ENCODE measurements around the gene CFAP46.

CFAP46 gene

DNA sequence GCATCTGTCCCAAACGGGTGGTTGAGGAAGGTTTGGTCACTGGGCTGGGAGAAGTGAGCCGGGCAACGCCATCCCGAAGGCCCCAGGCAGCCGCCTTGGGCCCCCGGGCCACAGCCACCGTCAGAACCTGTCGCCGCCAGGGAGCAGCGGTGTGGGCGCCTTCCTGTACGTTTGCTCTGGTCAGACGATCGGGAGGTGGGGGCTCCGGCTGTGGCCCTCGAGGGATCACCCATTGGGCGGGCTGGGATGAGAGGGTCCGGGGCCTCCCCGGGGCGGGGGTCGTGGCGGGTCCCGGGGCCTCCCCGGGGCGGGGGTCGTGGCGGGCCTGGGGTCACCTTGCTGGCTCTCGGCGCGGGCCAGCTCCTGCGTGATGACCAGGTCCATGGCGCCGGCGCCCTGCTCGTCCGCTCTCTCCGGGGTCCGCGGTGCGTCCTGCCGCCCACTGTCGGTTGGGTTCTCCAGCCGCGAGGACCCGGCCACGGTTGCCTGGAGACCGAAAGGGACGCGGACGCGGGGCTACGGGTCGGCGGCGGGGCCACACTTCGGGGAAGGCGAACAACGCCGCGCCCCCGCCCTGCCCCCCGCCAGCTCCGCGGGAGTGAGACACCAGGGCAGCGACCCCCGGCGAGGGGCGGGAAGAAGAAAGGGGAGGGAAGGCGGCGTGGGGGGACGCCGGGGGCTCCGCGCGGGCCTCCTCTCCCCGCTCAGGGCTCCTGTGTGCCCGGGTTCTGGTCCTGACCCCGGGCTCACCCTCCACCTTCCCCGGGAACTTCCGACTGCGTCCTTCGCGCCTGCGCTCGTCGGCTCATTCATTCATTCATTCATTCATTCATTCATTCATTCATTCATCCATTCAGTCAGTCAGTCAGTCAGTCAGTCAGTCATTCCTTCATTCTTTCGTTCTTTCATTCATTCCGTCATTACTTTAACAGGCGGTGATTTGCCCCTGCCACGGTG, at the start of gene CFAP46:
Gene CFAP46, minus strand, starts transcription at position 470 of the 957 bp plus-strand sequence. Its CDS starts 86 bp downstream, at position 384.
- Mint-ChIP-seq H3K4me3 (peak within 1 kb of the TSS; percentile 68), H3K9me3 (no peaks in the 10 kb centered on the region), H3K36me3 (ENCODE audit: low read depth) (no peaks in the 10 kb centered on the region), H3K27me3 (peaks cover 77% of the 10 kb centered on the region), H3K4me1 (ENCODE audit: low read depth) (peaks cover 10% of the 10 kb centered on the region), H3K27ac (no peak within 1 kb of the TSS)
- DNase-seq, result peak; percentile 54

DNA sequence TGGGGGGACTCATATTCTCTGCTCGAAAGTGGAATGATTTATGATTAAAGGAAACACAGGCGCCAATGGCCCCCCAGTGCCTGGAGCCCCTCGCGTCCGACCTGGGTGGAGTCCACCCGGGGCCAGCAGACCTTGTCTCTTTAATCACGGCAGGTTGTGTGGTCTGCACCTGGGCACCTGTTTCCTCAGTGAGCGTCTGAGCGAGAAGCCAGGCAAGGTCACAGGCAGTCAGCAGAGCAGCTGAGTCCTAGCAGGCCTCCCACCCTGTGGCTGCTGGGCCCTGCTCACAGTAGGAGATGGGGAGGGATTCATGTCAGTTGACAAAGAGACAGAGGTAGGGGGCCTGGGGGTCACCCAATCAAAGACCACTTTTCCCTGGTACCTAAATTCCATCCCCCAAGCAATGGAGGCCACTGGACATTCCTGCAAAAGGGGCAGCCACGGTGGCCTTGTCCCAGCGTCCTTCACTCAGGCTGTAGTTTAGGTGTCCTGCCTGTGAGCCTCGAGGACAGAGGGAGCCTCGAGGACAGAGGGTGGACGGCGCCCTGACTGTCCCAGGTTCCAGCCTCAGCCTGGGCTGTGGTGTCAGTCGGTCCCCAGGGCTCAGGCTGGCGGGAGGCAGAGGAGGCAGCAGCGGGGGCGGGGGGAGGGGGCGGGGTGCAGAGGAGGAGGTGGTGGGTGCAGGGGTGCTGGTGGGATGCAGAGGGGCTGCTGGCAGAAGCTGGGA, 49.5 kb upstream of the CFAP46 start:
- Mint-ChIP-seq H3K36me3 (ENCODE audit: low read depth) (no peaks in the 10 kb centered on the region), H3K4me3 (no peak overlapping the region), H3K27me3 (no peaks in the 10 kb centered on the region), H3K9me3 (no peaks in the 10 kb centered on the region), H3K27ac (no peak overlapping the region), H3K4me1 (ENCODE audit: low read depth) (no peaks in the 10 kb centered on the region)
- no peak for DNase-seq

DNA sequence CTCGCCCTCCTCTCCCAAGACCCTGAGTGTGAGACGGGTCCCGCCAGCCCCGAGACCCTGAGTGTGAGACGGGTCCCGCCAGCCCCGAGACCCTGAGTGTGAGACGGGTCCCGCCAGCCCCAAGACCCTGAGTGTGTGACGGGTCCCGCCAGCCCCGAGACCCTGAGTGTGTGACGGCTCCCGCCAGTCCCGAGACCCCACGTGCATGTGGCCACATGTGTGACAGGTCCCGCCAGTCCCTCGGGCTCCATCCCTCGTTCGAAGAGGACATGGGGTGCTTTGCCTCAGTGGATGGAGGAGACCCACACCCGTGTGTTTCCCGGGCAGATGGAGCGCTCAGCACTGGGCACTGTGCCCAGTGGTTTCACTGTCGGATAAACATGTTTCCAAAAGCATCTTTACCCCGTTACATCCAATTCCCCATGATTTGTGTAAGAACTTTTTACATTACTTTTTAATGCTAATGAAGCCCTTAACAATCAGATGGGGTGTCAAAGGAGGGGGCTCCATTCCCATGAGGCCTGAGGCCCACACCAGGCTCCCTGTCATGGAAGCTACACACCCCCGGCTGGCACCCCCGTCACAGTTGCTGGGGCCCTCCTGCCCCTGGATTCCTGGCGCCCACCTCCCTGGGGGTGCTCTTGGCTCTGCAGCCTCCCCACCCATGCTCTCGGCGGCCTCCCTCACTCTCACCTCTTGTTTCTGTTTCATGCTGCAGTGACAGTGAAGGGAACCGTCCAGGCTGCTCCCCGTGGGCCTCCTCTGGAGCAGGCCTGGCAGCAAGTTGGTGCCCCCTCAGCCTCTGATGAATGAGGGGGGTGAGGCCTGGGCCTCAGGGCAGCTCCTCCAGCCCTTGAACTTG, 48.5 kb upstream of the CFAP46 start:
- Mint-ChIP-seq H3K27ac (no peak overlapping the region), H3K4me3 (no peak overlapping the region), H3K27me3 (no peaks in the 10 kb centered on the region), H3K9me3 (no peaks in the 10 kb centered on the region), H3K4me1 (ENCODE audit: low read depth) (no peaks in the 10 kb centered on the region), H3K36me3 (ENCODE audit: low read depth) (no peaks in the 10 kb centered on the region)
- no peak for DNase-seq

DNA sequence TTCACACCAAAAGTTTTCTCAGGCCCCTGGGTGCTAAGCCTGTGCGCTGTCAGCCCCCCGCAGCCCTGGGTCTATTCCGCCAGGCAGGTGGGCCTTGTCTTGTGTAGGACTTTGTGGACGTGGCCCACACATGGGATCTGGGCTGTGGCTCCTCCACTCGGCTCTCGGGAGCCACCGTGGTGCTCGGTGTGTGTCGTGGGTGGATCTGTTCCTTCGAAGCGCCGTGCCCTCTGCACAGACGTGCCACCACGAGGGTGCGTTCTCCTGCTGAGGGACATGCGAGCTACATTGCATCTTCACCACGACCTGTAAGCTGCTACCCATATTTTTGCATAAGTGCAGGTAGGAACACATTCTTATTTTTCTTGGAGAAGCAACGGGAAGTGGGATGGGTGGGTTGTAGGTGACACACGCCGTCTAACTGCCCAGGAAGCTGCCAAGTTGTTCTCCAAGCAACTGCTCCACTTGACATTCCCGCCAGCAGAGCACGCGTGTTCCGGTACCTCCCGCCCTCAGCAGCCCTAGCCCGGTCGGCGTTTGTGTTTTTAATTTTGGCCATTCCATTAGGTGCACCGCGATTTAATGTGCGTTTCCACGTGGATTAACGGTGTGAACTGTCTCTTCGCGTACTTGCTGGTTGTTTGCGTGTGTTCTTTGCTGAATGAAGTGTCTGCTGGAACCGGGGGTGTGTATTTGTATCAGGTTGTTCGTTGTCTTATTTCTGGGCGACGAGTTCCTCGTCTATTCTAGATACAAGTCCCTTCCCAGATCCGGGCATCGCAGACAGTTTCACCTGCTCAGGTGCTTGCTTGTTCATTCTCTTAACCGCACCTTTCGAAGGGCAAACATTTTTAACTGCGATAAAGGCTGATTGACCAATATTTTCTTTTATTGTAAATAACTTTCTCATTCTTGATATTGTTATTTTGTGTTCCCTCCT, 47.4 kb upstream of the CFAP46 start:
- Mint-ChIP-seq H3K4me3 (no peak overlapping the region), H3K9me3 (no peaks in the 10 kb centered on the region), H3K36me3 (ENCODE audit: low read depth) (no peaks in the 10 kb centered on the region), H3K4me1 (ENCODE audit: low read depth) (no peaks in the 10 kb centered on the region), H3K27ac (no peak overlapping the region), H3K27me3 (no peaks in the 10 kb centered on the region)
- DNase-seq, result no peak

DNA sequence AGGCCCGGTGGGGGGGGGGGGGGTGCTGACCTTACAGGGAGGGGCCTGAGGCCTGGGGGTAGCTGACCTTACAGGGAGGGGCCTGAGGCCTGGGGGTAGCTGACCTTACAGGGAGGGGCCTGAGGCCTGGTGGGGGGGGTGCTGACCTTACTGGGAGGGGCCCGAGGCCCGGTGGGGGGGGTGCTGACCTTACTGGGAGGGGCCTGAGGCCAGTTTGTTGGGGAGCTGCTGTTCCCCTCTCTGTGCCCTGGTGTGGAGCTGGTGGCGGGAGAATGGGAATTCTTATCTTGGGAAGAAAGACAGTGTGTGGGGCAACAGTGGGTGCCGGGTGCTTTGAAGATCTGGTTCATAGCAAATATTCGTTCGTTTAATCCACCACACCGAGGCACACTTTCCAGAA, 46.6 kb upstream of the CFAP46 start:
- Mint-ChIP-seq H3K27ac (no peak overlapping the region), H3K4me3 (no peak overlapping the region), H3K9me3 (no peaks in the 10 kb centered on the region), H3K27me3 (peaks cover 3% of the 10 kb centered on the region), H3K36me3 (ENCODE audit: low read depth) (no peaks in the 10 kb centered on the region), H3K4me1 (ENCODE audit: low read depth) (no peaks in the 10 kb centered on the region)
- no peak for DNase-seq

DNA sequence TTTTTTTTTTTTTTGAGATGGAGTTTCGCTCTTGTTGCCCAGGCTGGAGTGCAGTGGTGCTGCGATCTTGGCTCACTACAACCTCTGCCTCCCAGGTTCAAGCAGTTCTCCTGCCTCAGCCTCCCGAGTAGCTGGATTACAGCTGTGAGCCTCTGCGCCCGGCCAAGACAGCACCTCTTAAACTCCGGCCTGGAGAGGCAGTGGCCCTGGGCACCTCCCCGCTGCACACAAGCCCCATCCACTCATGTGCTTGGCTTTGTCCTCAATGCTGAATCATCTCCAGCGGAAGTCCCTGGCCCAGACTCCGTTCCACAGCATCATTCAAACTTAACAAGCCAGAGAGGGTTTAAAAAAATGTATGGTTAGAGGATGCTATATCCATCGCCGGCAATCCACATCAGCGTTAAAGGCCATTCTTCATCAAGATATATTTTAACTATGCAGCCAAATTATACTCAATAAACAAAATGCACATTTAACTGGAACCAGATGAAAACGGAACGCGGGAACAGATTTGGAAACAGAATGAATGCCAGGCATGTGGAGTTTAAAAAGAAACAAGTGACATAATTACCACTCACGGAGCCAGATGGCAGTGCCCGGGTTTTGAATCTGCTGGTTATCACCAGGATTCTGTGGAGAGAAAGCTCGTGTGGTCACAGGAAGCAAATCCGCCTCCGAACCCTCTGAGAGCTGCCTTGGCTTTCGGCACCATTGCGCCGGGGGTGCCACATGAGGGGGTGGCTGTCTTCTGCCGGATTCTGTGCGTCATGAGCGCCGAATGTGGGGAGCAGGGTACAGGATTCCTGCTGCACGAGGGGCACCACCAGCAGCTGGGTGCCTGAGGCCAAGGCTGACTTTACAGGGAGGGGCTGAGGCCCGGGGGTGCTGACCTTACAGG, 45.6 kb upstream of the CFAP46 start:
- no peak for DNase-seq
- no peaks in the 10 kb centered on the region for H3K4me1 Mint-ChIP-seq (ENCODE audit: low read depth)
- H3K4me3 Mint-ChIP-seq, result no peak overlapping the region
- H3K27me3 Mint-ChIP-seq, result peaks cover 3% of the 10 kb centered on the region
- H3K9me3 Mint-ChIP-seq, result no peaks in the 10 kb centered on the region
- H3K36me3 Mint-ChIP-seq (ENCODE audit: low read depth), result no peaks in the 10 kb centered on the region
- H3K27ac Mint-ChIP-seq, result no peak overlapping the region

DNA sequence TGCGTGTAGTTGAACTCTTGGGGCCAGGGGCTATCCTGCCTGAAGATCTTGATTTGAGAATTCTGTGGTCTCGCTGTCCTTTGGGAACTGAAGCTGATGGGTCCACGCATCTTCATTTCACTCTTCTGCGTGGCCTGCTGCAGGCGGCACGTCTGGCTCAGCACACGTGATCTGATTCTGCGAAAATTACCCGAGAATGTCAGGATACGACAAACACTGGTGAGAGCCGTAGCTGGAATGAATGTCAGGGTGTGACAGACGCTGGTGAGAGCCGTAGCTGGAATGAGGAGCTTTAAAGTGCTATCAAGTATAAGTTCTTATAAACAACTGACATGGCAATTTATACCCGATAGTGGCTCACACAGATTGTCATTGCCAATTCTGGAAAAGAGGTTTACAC, 44.6 kb upstream of the CFAP46 start:
- Mint-ChIP-seq H3K27ac (no peak overlapping the region), H3K4me1 (ENCODE audit: low read depth) (no peaks in the 10 kb centered on the region), H3K9me3 (no peaks in the 10 kb centered on the region), H3K27me3 (peaks cover 3% of the 10 kb centered on the region), H3K36me3 (ENCODE audit: low read depth) (no peaks in the 10 kb centered on the region), H3K4me3 (no peak overlapping the region)
- no peak for DNase-seq

DNA sequence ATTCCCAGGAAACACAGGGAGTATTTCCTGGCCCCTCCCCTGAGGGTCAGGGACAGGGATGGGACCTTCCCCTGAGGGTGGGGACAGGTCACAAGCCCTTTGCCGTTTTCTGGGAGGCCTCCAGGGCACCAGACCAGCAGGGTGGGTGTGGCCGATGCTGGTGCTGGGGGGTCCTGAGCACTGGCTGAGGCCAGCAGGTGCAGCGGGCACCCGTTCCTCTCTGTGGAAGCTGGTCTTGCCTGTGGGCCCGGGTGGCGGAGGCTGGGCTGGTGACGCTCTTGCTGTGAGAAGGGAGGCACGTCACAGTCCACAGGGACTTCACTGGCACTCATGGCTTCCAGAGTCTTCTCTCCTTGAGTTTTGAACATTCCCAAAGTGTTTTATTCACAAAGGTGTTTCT, 44.2 kb upstream of the CFAP46 start:
- Mint-ChIP-seq H3K4me1 (ENCODE audit: low read depth) (no peaks in the 10 kb centered on the region), H3K4me3 (no peak overlapping the region), H3K9me3 (no peaks in the 10 kb centered on the region), H3K27me3 (peaks cover 3% of the 10 kb centered on the region), H3K36me3 (ENCODE audit: low read depth) (no peaks in the 10 kb centered on the region), H3K27ac (no peak overlapping the region)
- no peak for DNase-seq

DNA sequence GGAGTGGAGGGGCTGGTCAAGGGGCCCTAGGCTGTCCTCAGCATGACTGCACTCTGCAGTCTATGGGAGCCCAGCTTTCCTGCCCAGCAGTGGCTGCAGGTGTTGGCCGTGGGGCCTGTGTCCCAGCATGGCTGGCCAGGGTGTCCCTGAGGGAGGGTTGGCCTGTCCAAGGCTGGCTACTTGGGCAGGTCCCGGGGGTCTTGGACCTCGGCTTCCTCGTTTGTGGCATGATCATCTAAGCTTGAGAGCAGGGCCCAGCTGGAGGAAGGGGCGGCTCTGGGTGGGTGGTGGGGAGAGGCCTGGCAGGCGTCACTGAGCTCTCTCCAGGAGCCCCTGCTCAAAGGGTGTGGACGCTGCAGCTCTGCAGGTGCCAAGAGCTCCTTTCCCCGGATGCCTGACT, 43.7 kb upstream of the CFAP46 start:
- H3K9me3 Mint-ChIP-seq, result no peaks in the 10 kb centered on the region
- no peak for DNase-seq
- no peaks in the 10 kb centered on the region for H3K4me1 Mint-ChIP-seq (ENCODE audit: low read depth)
- H3K27ac Mint-ChIP-seq, result no peak overlapping the region
- H3K27me3 Mint-ChIP-seq, result peaks cover 3% of the 10 kb centered on the region
- no peak overlapping the region for H3K4me3 Mint-ChIP-seq
- no peaks in the 10 kb centered on the region for H3K36me3 Mint-ChIP-seq (ENCODE audit: low read depth)

DNA sequence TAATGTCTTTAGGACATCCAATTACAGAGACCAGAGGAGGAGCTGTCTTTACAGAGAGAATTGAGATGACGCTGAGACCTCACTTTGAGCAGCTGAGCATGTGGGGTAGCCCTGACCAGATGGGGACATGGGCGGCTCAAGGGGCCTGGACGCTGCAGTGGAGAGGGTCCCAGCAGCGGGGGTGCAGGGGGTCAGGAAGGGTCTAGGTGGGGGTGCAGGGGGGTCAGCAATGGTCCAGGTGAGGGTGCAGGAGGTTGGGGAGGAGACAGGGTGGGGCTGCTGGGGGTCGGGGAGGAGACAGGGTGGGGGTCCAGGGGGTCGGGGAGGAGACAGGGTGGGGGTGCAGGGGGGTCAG, 43.2 kb upstream of the CFAP46 start:
- H3K9me3 Mint-ChIP-seq, result no peaks in the 10 kb centered on the region
- no peak overlapping the region for H3K27ac Mint-ChIP-seq
- DNase-seq, result no peak
- H3K27me3 Mint-ChIP-seq, result peaks cover 3% of the 10 kb centered on the region
- H3K4me3 Mint-ChIP-seq, result no peak overlapping the region
- no peaks in the 10 kb centered on the region for H3K36me3 Mint-ChIP-seq (ENCODE audit: low read depth)
- no peaks in the 10 kb centered on the region for H3K4me1 Mint-ChIP-seq (ENCODE audit: low read depth)

DNA sequence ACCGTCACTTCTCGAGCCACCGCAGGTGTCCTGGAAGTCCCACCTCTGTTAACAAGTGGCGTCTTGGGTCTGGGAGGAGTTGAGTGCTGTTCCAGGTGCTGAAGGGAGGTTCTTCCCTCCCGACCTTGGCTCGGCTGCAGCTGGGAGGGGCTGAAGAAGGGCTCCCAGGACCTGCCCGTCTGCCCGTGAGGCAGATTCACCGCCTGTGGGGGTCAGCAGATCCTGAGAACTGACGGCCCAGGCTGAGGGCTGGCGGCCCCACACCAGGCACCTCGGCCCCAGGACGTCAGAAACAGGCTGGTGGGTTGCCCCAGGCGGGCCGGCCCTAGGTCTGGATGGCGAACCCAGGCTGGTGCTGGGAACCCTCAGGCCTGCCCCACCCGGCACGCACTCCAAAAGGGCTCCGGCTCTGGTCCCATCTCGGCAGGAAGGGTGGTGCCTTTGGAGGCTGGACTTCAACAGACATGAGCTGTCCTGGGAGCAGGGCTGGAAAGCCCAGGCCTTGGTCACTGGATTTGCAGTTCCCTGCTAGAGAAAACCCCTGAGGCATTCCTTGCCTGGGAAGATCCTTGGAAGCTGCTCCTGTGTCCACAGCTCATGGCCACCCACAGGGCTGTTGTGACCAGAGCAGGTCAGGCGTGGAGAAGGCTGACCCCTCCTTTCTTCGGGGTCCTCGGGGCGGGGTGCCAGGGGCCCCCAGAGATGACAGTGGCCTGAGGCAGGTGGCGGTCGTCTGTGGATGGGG, 42.6 kb upstream of the CFAP46 start:
- Mint-ChIP-seq H3K27me3 (peaks cover 3% of the 10 kb centered on the region), H3K4me3 (no peak overlapping the region), H3K9me3 (no peaks in the 10 kb centered on the region), H3K27ac (no peak overlapping the region), H3K4me1 (ENCODE audit: low read depth) (no peaks in the 10 kb centered on the region), H3K36me3 (ENCODE audit: low read depth) (no peaks in the 10 kb centered on the region)
- DNase-seq, result no peak

DNA sequence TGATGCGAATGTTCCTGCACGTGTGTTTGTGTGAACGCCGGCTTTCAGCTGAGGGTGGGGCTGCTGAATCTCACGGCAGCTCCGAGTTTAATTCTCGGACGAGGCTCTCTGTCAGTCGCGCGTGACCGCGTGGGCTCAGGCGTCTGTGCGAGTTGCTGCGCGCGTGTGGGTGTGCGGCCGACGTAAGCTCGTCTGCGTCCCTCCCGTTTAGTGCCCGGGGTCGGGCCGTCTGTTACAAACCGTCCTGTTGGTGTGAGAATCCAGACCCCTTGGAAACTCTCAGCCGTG, 41.6 kb upstream of the CFAP46 start:
- no peak overlapping the region for H3K4me3 Mint-ChIP-seq
- H3K27me3 Mint-ChIP-seq, result peaks cover 3% of the 10 kb centered on the region
- no peaks in the 10 kb centered on the region for H3K9me3 Mint-ChIP-seq
- no peaks in the 10 kb centered on the region for H3K36me3 Mint-ChIP-seq (ENCODE audit: low read depth)
- no peaks in the 10 kb centered on the region for H3K4me1 Mint-ChIP-seq (ENCODE audit: low read depth)
- no peak overlapping the region for H3K27ac Mint-ChIP-seq
- DNase-seq, result no peak

All from activated T-cell treated with anti-CD3 and anti-CD28 coated beads, Interleukin-2, amount 50 U/mL, for 24 hours (primary cell).